GM12873 (cell line): ENCODE data around the gene SLC28A1.

ENCODE experiments used
- CTCF ChIP-seq: IDR thresholded peaks from 2 replicates; pipeline ENCODE4 v1.5.1; 2012; ENCODE audit warnings: low read depth, mild to moderate bottlenecking, moderate library complexity, low read length, control low read depth; ENCODE audit not compliant: insufficient read depth; ENCODE audit errors: missing control alignments

SLC28A1 gene

GRCh38 chr15:84976746-84977345, 92.4 kb downstream of the SLC28A1 start:
- TF ChIP-seq CTCF = no peak

- TF ChIP-seq CTCF = no peak
Measured at GRCh38 chr15:84979651-84980050, 95.2 kb downstream of the SLC28A1 start.

- TF ChIP-seq CTCF = no peak
Measured at GRCh38 chr15:84980196-84981053, 96.0 kb downstream of the SLC28A1 start.

GRCh38 chr15:84981054-84981710, 96.7 kb downstream of the SLC28A1 start:
- no peak for TF ChIP-seq CTCF

GRCh38 chr15:84981711-84982300, 97.3 kb downstream of the SLC28A1 start, which contains the start of gene PDE8A:
Gene PDE8A (plus strand): TSS chr15:84981856. CDS start chr15:84982163, 307 bp downstream.
- TF ChIP-seq CTCF = no peak

- no peak for TF ChIP-seq CTCF
Measured at GRCh38 chr15:84982301-84982920, 97.9 kb downstream of the SLC28A1 start.
